Coronary artery (tissue), 2 donors: ENCODE results near the gene BMPER.

ENCODE experiments used
- DNase-seq: peaks from one replicate; pipeline ENCODE4 v3.0.0-alpha.2; 2017; ENCODE audit warnings: low spot score
- H3K27ac ChIP-seq, 2 donors: fragments of 200-600 bp; sonication (generic); one replicate each; pipeline ENCODE4 v1.5.1; 2016 to 2019
- H3K4me3 ChIP-seq: fragments of 200-600 bp; sonication (generic); 2 replicates; pipeline ENCODE4 v1.5.1; 2016; ENCODE audit warnings: mild to moderate bottlenecking, moderate library complexity
- TF ChIP-seq, protein P1 (sequence below): fragments of 200-600 bp; sonication (generic); IDR thresholded peaks from one replicate; pipeline ENCODE4 v1.5.1; 2019; ENCODE audit warnings: antibody characterized with exemption

Gene BMPER

DNA sequence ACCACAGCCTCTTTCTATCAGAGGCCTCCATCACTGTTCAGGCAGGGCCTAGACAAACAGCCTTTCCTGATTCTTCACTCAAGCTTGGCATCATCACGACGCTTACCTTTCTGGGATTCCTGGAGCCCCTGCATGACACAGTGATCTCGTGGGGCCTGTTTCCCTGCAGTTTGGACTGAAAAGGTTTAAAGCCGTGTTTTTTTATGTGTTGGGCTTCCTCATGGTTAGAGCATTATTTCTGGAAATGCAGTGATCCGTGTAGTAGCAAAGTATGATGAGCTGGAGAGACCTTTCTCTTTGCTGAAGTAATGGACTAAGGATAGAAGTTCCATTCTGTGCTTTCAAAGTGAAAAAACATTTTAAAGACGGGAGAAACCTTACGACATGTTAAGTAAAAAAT lies 169.1 kb downstream of the BMPER start:
- DNase-seq: no peak
- TF ChIP-seq, protein P1, sequence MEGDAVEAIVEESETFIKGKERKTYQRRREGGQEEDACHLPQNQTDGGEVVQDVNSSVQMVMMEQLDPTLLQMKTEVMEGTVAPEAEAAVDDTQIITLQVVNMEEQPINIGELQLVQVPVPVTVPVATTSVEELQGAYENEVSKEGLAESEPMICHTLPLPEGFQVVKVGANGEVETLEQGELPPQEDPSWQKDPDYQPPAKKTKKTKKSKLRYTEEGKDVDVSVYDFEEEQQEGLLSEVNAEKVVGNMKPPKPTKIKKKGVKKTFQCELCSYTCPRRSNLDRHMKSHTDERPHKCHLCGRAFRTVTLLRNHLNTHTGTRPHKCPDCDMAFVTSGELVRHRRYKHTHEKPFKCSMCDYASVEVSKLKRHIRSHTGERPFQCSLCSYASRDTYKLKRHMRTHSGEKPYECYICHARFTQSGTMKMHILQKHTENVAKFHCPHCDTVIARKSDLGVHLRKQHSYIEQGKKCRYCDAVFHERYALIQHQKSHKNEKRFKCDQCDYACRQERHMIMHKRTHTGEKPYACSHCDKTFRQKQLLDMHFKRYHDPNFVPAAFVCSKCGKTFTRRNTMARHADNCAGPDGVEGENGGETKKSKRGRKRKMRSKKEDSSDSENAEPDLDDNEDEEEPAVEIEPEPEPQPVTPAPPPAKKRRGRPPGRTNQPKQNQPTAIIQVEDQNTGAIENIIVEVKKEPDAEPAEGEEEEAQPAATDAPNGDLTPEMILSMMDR: no peak
- Histone ChIP-seq H3K27ac (no peak overlapping the region), H3K4me3 (no peak overlapping the region)

DNA sequence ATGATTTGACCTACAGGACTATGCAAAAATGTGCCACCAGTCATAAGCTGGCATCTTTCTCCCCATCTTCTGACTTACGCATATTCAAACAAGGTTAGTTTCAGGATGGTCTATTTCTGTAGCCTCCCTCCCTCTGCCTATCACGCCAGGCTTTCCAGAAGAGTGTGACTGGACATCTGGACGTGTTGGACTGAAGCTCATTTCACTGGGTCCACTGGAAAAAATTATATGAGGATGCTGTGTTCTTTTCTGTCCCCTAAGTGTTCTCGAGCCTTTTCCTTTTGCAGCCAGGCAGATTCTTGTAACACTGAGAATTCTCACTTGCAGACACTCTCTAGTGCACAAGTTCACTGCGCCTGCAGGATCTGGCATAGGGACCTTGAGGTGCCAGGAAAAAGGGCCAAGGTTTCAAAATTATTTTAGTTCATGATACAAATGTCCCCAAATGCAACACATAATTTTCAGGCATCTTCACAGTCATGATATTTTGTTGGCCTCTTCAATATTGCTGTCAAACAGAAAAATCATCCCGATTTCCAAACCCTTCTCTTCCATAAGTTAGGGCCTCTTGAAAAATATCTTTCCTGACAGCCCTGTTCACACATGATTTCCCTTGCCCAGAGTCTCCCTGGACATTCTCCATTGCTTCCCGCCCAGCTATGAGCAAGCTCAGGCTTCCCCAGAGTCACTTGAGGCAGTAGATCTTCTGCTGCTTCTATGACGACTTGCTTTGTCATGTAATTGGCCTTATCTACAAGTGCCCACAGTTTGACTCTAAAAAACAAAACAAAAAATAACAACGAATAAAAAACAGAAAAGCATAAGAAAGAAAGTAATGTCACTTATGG lies 170.4 kb downstream of the BMPER start:
- no peak for DNase-seq

DNA sequence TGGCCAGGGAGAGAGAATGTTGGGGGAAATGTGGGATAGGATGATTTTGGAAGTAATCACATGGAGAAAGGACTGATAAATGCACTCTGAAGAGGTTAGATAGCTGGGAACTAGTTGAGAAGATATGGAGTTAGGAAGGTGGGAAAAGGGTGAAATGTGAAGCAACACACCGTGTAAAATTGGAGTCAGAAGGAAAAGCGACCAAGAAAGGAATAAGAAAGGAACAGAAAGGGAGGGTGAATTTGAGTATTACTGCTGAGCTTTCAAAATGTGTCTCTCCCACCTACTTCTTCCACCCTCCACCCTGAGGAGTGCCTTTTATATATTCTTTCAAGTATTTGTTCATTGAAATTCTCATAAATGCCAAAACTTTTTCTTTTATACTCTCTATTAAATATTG lies 171.8 kb downstream of the BMPER start:
- DNase-seq: no peak
- Histone ChIP-seq H3K27ac (no peak overlapping the region), H3K4me3 (no peak overlapping the region)
- TF ChIP-seq, protein P1: no peak

More for the DNA sequence above, 170.4 kb downstream of the BMPER start:
- Histone ChIP-seq H3K27ac (no peak overlapping the region), H3K4me3 (no peak overlapping the region)
- TF ChIP-seq, protein P1: no peak

DNA sequence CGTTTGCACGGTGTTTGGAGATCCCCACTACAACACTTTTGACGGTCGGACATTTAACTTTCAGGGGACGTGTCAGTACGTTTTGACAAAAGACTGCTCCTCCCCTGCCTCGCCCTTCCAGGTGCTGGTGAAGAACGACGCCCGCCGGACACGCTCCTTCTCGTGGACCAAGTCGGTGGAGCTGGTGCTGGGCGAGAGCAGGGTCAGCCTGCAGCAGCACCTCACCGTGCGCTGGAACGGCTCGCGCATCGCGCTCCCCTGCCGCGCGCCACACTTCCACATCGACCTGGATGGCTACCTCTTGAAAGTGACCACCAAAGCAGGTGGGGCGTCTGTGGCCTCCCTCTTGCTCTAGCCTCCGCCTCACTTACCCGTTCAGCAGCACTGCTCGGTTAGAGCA lies 173.5 kb downstream of the BMPER start:
- H3K4me3 ChIP-seq: no peak overlapping the region
- no peak overlapping the region for H3K27ac ChIP-seq
- TF ChIP-seq, protein P1: no peak

DNA sequence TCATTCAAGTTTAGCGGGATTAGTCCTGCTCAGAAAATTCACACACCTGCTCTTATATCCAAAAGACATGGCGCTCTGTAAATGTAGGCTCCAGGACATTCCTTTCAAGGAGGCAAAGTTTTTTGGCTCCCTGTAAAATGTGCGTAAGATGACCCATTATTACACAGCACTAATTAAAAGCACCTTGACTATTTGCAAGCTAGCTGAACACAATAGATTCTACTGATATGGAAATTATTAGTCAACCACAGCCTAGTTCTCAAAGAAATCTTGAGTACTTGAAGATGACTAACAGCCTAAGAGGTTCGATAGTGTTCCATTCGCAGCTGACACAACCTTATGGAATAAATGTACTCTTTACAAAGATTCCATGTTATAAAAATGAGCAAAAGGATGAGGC lies 175.2 kb downstream of the BMPER start:
- TF ChIP-seq, protein P1: no peak
- Histone ChIP-seq H3K27ac (no peak overlapping the region), H3K4me3 (no peak overlapping the region)
- no peak for DNase-seq

More for the DNA sequence above, 173.5 kb downstream of the BMPER start:
- no peak for DNase-seq

DNA sequence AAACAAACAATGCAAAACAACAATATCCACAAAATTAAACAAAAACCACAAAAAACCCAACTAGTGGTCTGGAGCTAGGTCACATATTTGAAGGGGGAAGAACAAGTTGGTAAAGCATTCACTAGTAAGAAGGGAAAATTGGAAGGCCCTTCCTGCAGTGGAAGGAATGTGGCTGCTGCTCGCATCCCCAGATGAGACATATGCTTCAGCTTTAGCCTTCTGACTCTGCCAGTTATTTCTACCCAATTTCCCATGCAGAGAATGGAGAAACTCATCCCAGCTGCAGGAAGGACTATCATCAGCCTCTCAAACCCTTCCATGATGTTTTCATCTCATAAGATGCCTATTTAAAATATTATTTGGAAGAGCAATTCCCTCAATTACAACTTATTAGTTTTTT lies 176.6 kb downstream of the BMPER start:
- TF ChIP-seq, protein P1: no peak
- no peak for DNase-seq

DNA sequence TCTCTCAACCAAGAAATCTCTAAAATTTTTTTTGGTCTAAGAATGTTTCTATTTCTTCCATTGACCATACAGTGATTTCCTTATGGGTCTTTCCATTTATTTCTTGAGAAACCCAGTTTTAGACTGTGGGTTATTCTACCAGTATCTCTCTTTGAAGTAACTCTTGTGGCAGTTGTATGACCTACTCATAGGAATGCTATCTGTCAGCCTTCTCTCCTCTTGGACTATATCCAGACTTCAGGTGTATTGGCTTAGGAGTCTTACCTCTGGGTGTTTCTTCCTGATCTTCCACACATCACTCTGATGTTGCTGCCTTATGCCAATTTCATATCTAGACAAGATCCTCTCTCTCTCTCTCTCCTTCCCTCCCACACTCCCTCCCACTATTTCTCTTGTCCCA lies 178.1 kb downstream of the BMPER start:
- H3K4me3 ChIP-seq: no peak overlapping the region
- no peak for DNase-seq
- H3K27ac ChIP-seq: no peak overlapping the region
- TF ChIP-seq, protein P1: no peak

More for the DNA sequence above, 176.6 kb downstream of the BMPER start:
- Histone ChIP-seq H3K27ac (no peak overlapping the region), H3K4me3 (no peak overlapping the region)
